Astrocyte (in vitro differentiated cells and primary cell): ENCODE data around the gene ZGPAT. TPM values are rescaled to one million over a fixed set of nuclear protein-coding genes. Genes with fewer than 3 reads are reported as not detected.

Experiments used
- DNase-seq: peaks from one replicate; pipeline ENCODE4 v3.0.0-alpha.2; 2010; ENCODE audit warnings: low read depth
- FAIRE-seq: peaks from 2 replicates; lab custom pipeline; 2011; peaks lifted over from hg19 to GRCh38; lab: Jason Lieb, UNC
- H2AFZ ChIP-seq: 2 replicates; pipeline ENCODE4 v1.6.0; 2012; ENCODE audit warnings: low read depth, low read length, inconsistent platforms
- H3K27ac ChIP-seq: 2 replicates; pipeline ENCODE4 v1.5.1; 2011; ENCODE audit warnings: low read depth, low read length, inconsistent platforms
- H3K27me3 ChIP-seq: 2 replicates; pipeline ENCODE4 v1.6.0; 2011; ENCODE audit warnings: low read length, inconsistent platforms; ENCODE audit not compliant: insufficient read depth
- H3K36me3 ChIP-seq: 2 replicates; pipeline ENCODE4 v1.5.1; 2011; ENCODE audit warnings: low read length, inconsistent platforms; ENCODE audit not compliant: insufficient read depth
- H3K4me1 ChIP-seq: 2 replicates; pipeline ENCODE4 v1.5.1; 2011; ENCODE audit warnings: low read length, inconsistent platforms; ENCODE audit not compliant: insufficient read depth
- H3K4me2 ChIP-seq: 2 replicates; pipeline ENCODE4 v1.6.0; 2012; ENCODE audit warnings: low read length, inconsistent platforms
- H3K4me3 ChIP-seq: 2 replicates; pipeline ENCODE4 v1.5.1; 2011; ENCODE audit warnings: low read depth, mild to moderate bottlenecking, low read length, inconsistent platforms; ENCODE audit not compliant: insufficient read depth
- H3K79me2 ChIP-seq: 2 replicates; pipeline ENCODE4 v1.6.0; 2012; ENCODE audit warnings: mild to moderate bottlenecking, low read length, inconsistent platforms; ENCODE audit not compliant: insufficient read depth
- H3K9ac ChIP-seq: 2 replicates; pipeline ENCODE4 v1.6.0; 2012; ENCODE audit warnings: mild to moderate bottlenecking, low read length, inconsistent platforms
- H3K9me3 ChIP-seq: 2 replicates; pipeline ENCODE4 v1.5.1; 2012; ENCODE audit warnings: low read depth, mild to moderate bottlenecking, low read length, inconsistent platforms; ENCODE audit not compliant: insufficient read depth
- H4K20me1 ChIP-seq: 2 replicates; pipeline ENCODE4 v1.6.0; 2012; ENCODE audit warnings: low read length, inconsistent platforms; ENCODE audit not compliant: insufficient read depth
- H3K27ac Mint-ChIP-seq: one replicate; pipeline ENCODE4 v1.8.0; 2021; ENCODE audit warnings: mild to moderate bottlenecking, mixed read lengths; ENCODE audit not compliant: unreplicated experiment
- H3K27me3 Mint-ChIP-seq: one replicate; pipeline ENCODE4 v1.8.0; 2021; ENCODE audit warnings: low read depth, mixed read lengths; ENCODE audit not compliant: unreplicated experiment
- H3K36me3 Mint-ChIP-seq: one replicate; pipeline ENCODE4 v1.8.0; 2021; ENCODE audit warnings: low read depth, mixed read lengths; ENCODE audit not compliant: unreplicated experiment
- H3K4me1 Mint-ChIP-seq: one replicate; pipeline ENCODE4 v1.8.0; 2021; ENCODE audit warnings: low read depth, mixed read lengths; ENCODE audit not compliant: unreplicated experiment
- H3K4me3 Mint-ChIP-seq: one replicate; pipeline ENCODE4 v1.8.0; 2021; ENCODE audit warnings: mild to moderate bottlenecking, moderate library complexity, mixed read lengths; ENCODE audit not compliant: unreplicated experiment
- H3K9me3 Mint-ChIP-seq: one replicate; pipeline ENCODE4 v1.8.0; 2021; ENCODE audit warnings: mild to moderate bottlenecking, mixed read lengths; ENCODE audit not compliant: unreplicated experiment
- EZH2 ChIP-seq: IDR thresholded peaks from 2 replicates; pipeline ENCODE4 v1.6.1; 2012; ENCODE audit warnings: mild to moderate bottlenecking, low read length, inconsistent platforms; ENCODE audit not compliant: insufficient read depth
- total RNA-seq: library from RNA; stranded (reverse); gene quantifications from 2 replicates; pipeline ENCODE4 v1.2.1, GENCODE V29; 2021
- TF ChIP-seq, protein P1 (sequence below): IDR thresholded peaks from 2 replicates; pipeline ENCODE4 v1.5.1; 2011; ENCODE audit warnings: low read depth, mild to moderate bottlenecking, inconsistent platforms, low read length, moderate library complexity; ENCODE audit not compliant: insufficient read depth

ZGPAT gene
- total RNA-seq, 1 donor from 2014 or later = 24.8 TPM

DNA sequence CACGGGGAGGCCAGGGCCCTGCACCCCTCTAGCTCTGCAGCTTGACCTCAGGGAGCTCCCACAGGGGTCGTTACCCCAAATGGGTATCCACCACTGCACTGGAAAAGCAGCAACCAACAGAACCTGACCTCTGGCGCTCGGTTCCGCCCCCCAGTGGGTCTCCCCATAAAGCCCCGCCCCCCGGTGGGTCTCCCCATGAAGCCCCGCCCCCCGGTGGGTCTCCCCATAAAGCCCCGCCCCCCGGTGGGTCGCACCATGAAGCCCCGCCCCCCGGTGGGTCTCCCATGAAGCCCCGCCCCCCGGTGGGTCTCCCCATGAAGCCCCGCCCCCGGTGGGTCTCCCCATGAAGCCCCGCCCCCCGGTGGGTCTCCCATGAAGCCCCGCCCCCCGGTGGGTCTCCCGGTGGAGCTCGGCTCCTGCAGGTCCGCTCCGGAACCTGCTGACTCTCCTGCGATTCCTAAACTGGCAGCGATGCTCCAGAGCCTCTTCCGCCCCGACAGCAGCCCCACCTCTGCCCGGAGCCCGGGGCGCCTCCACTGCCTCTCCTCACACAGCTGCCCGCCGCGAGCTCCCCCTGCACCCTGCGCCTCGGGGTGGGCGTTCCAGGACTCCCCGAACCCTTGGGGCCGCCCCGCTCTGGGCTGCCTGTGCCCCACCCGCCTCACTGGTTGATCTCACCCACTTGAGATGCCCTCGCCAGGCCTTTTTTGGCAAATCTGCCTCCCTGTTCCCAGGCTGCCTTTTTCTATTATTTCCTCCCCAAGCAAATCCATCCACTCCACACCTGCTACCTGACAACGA is 43.8 kb downstream of the ZGPAT start:
- H3K27me3 Mint-ChIP-seq = no peaks in the 10 kb centered on the region
- H3K4me1 Mint-ChIP-seq = peaks cover 4% of the 10 kb centered on the region
- H3K9ac ChIP-seq = no peak overlapping the region
- no peak overlapping the region for H2AFZ ChIP-seq
- no peak overlapping the region for H3K27ac Mint-ChIP-seq
- no peak for DNase-seq
- peaks cover 3% of the 10 kb centered on the region for H4K20me1 ChIP-seq
- TF ChIP-seq, protein P1, sequence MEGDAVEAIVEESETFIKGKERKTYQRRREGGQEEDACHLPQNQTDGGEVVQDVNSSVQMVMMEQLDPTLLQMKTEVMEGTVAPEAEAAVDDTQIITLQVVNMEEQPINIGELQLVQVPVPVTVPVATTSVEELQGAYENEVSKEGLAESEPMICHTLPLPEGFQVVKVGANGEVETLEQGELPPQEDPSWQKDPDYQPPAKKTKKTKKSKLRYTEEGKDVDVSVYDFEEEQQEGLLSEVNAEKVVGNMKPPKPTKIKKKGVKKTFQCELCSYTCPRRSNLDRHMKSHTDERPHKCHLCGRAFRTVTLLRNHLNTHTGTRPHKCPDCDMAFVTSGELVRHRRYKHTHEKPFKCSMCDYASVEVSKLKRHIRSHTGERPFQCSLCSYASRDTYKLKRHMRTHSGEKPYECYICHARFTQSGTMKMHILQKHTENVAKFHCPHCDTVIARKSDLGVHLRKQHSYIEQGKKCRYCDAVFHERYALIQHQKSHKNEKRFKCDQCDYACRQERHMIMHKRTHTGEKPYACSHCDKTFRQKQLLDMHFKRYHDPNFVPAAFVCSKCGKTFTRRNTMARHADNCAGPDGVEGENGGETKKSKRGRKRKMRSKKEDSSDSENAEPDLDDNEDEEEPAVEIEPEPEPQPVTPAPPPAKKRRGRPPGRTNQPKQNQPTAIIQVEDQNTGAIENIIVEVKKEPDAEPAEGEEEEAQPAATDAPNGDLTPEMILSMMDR = no peak
- TF ChIP-seq EZH2 = no peak
- H3K36me3 Mint-ChIP-seq = peaks cover 4% of the 10 kb centered on the region
- H3K4me3 Mint-ChIP-seq = no peak overlapping the region
- H3K9me3 Mint-ChIP-seq = no peaks in the 10 kb centered on the region
- no peak overlapping the region for H3K4me2 ChIP-seq
- H3K4me1 ChIP-seq = no peaks in the 10 kb centered on the region
- no peaks in the 10 kb centered on the region for H3K79me2 ChIP-seq
- no peak overlapping the region for H3K27ac ChIP-seq
- no peaks in the 10 kb centered on the region for H3K27me3 ChIP-seq
- no peak overlapping the region for H3K4me3 ChIP-seq
- H3K9me3 ChIP-seq = no peaks in the 10 kb centered on the region
- FAIRE-seq = no peak
- H3K36me3 ChIP-seq = no peaks in the 10 kb centered on the region

DNA sequence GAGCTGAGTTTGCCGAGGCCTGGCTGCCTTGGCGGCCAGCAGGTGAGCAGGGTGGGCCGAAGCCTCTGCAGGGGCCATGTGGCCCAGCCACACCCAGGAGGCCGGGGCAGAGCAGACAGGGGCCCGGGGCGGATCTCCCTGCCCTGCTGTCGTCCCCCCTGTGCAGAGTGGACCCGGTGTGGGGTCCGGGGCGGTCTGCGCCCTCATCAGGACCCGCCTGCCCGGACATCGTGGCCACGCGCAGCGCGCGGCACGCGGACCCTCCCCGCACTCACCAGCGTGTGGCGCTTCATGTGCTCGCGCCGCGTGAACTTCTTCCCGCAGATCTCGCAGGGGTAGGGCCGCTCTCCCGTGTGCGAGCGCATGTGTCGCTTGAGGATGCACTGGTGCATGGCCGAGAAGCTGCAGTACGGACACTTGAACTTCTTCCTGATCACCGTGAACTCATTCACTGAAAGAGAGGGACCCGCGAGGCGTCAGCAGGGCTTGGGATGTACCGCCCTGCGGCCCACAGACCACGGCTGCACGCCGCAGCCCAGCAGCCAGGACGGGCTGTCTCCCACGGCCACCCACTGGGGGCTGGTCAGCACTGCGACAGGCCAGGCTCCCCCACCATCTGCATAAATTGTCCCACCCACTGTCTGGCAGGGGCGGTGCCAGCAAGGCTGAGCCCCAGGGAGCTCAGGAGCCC is 44.7 kb downstream of the ZGPAT start:
- H3K9ac ChIP-seq = no peak overlapping the region
- no peak overlapping the region for H2AFZ ChIP-seq
- no peaks in the 10 kb centered on the region for H3K36me3 ChIP-seq
- no peak overlapping the region for H3K4me2 ChIP-seq
- H3K4me3 ChIP-seq = no peak overlapping the region
- Mint-ChIP-seq H3K4me1 (peaks cover 4% of the 10 kb centered on the region), H3K27ac (no peak overlapping the region), H3K36me3 (peaks cover 4% of the 10 kb centered on the region), H3K9me3 (no peaks in the 10 kb centered on the region), H3K4me3 (no peak overlapping the region), H3K27me3 (no peaks in the 10 kb centered on the region)
- no peaks in the 10 kb centered on the region for H3K79me2 ChIP-seq
- no peak for FAIRE-seq
- no peaks in the 10 kb centered on the region for H3K4me1 ChIP-seq
- no peaks in the 10 kb centered on the region for H3K27me3 ChIP-seq
- TF ChIP-seq, protein P1 = no peak
- no peak for TF ChIP-seq EZH2
- H3K27ac ChIP-seq = no peak overlapping the region
- no peak for DNase-seq
- H4K20me1 ChIP-seq = peaks cover 3% of the 10 kb centered on the region
- H3K9me3 ChIP-seq = no peaks in the 10 kb centered on the region

DNA sequence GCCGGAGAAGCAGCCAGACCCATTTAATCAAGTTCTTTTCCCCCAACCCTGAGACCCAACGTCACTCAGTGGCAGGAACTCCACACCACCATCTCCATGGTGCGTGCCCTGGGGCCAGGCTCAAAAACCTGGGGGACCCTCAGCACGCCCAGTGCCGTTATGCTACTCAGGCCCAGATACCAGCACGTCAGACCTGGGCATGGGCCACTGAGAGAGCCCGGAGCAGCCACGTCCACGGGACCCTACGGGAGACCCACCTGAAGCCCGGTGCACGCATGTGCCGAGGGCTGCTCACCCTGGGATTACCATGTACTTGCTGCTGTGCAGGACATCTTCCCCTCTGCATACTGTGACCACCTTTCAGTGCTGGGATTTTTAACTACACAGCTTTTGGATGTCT is 45.5 kb downstream of the ZGPAT start:
- no peaks in the 10 kb centered on the region for H3K79me2 ChIP-seq
- no peak for DNase-seq
- no peak overlapping the region for H3K9ac ChIP-seq
- no peaks in the 10 kb centered on the region for H3K27me3 ChIP-seq
- Mint-ChIP-seq H3K9me3 (peaks cover 2% of the 10 kb centered on the region), H3K4me1 (peaks cover 4% of the 10 kb centered on the region), H3K4me3 (no peak overlapping the region), H3K27ac (no peak overlapping the region), H3K27me3 (no peaks in the 10 kb centered on the region), H3K36me3 (peaks cover 7% of the 10 kb centered on the region)
- H3K27ac ChIP-seq = no peak overlapping the region
- no peak overlapping the region for H2AFZ ChIP-seq
- H3K4me3 ChIP-seq = no peak overlapping the region
- H3K4me2 ChIP-seq = no peak overlapping the region
- H3K4me1 ChIP-seq = no peaks in the 10 kb centered on the region
- TF ChIP-seq EZH2 = no peak
- TF ChIP-seq, protein P1 = no peak
- no peaks in the 10 kb centered on the region for H3K9me3 ChIP-seq
- no peaks in the 10 kb centered on the region for H3K36me3 ChIP-seq
- FAIRE-seq = no peak
- peaks cover 3% of the 10 kb centered on the region for H4K20me1 ChIP-seq
